Esophagus squamous epithelium (tissue), 5 donors: ENCODE measurements around the gene NEDD4. TPM values are rescaled to one million over a fixed set of nuclear protein-coding genes. Genes with fewer than 3 reads are reported as not detected.

ENCODE experiments used
- DNase-seq: peaks from one replicate; lab custom pipeline; 2025; lab: John Stamatoyannopoulos, UW
- H3K27ac ChIP-seq, 4 donors: fragments of 200-600 bp; sonication (generic); one replicate each; pipeline ENCODE4 v1.5.1; 2016 to 2019; ENCODE audit warnings: mild to moderate bottlenecking in 1 of 4
- H3K27me3 ChIP-seq, 4 donors: fragments of 200-600 bp; sonication (generic); 1 replicate in 3 of 4; 2 replicates in 1 of 4; pipeline versions ENCODE4 v1.5.1 to v1.6.0; 2017 to 2021; ENCODE audit warnings: antibody characterized with exemption in 1 of 4
- H3K36me3 ChIP-seq, 3 donors: fragments of 200-600 bp; sonication (generic); one replicate each; pipeline ENCODE4 v1.5.1; 2016 to 2019
- H3K4me1 ChIP-seq, 3 donors: fragments of 200-600 bp; sonication (generic); one replicate each; pipeline ENCODE4 v1.5.1; 2017 to 2019
- H3K4me3 ChIP-seq, 4 donors: fragments of 200-600 bp; sonication (generic); 1 replicate in 3 of 4; 2 replicates in 1 of 4; pipeline ENCODE4 v1.5.1; 2016 to 2019; ENCODE audit warnings: mild to moderate bottlenecking in 2 of 4, moderate library complexity in 1 of 4
- H3K9me3 ChIP-seq, 3 donors: fragments of 200-600 bp; sonication (generic); one replicate each; pipeline ENCODE4 v1.5.1; 2016 to 2019
- POLR2A ChIP-seq, 4 donors: fragments of 450-650 bp; IDR thresholded peaks; one replicate each; pipeline ENCODE4 v1.6.1; 2017; ENCODE audit warnings: antibody characterized with exemption in 4 of 4, mild to moderate bottlenecking in 4 of 4, moderate library complexity in 3 of 4
- WGBS, 2 donors: methylation state at CpG; one replicate each; pipeline ENCODE4 v1.1.5; 2018; 5-methylcytosine and 5-hydroxymethylcytosine counted together
- intact Hi-C: fragments of 100-400 bp; cut with DNase I; formaldehyde crosslinking; loops from one replicate; pipeline ENCODE4 v1.15.0; 2022
- total RNA-seq, 4 donors: library from RNA; depleted of rRNA; stranded (reverse); fragments of >200 nt; gene quantifications; one replicate each; pipeline ENCODE4 v1.1.0, GENCODE V29; 2016
- TF ChIP-seq, protein P1 (sequence below), 6 experiments: fragments of 450-650 bp in 4 of 6; fragments of 200-600 bp in 2 of 6; sonication (generic) in 2 of 6; IDR thresholded peaks; one replicate each; pipeline ENCODE4 v1.5.1; 2016 to 2019; ENCODE audit warnings: antibody characterized with exemption in 6 of 6, mild to moderate bottlenecking in 4 of 6, moderate library complexity in 4 of 6
- donor health status: DM: yes; HTN: yes; CAD: no.

The NEDD4 gene
- total RNA-seq, 4 donors from 2014 or later = 4.5 to 15.1 (median 11.7) TPM

DNA sequence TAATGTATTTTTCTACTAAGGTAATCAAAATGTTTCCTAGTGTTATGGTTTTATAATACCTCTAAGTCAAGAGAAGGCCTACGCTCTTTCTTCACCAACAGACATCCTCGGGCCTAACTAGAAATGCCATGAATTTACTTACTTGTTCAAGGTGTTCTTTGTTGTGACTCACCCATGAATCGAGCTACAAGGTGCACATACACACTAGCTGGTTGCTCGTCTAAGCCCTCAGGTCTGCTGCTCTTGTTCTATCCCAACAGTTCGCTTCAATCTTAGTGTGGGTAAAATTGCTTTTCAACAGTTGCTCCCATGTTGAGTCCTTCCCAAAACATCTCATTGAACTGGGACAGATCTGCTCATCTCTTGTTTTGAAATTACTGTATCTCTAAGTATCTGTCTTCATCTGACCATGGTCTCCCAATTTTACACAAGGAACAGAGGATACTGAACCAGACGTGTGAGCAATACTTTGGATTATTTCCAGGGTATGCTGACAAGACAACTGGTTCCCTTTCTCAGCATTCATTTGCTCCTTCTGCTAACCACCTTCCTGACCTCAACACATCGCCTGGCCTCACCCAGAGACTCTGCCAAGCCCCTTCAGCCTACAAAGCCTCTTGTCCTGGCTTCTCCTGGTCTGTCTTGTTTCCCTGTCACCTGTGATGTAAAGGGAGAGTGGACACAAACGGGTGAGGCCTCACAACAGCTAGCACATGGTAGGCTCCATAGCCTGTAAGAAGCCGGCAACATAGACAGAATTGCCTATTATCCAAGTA is 84.2 kb downstream of the NEDD4 start:
- intact Hi-C loops = no loop called here
- no peak for DNase-seq
- H3K27ac ChIP-seq = no peak overlapping the region
- TF ChIP-seq, protein P1, sequence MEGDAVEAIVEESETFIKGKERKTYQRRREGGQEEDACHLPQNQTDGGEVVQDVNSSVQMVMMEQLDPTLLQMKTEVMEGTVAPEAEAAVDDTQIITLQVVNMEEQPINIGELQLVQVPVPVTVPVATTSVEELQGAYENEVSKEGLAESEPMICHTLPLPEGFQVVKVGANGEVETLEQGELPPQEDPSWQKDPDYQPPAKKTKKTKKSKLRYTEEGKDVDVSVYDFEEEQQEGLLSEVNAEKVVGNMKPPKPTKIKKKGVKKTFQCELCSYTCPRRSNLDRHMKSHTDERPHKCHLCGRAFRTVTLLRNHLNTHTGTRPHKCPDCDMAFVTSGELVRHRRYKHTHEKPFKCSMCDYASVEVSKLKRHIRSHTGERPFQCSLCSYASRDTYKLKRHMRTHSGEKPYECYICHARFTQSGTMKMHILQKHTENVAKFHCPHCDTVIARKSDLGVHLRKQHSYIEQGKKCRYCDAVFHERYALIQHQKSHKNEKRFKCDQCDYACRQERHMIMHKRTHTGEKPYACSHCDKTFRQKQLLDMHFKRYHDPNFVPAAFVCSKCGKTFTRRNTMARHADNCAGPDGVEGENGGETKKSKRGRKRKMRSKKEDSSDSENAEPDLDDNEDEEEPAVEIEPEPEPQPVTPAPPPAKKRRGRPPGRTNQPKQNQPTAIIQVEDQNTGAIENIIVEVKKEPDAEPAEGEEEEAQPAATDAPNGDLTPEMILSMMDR (IDR thresholded peaks at IDR 0.05) = no peak
- TF ChIP-seq POLR2A (IDR thresholded peaks at IDR 0.05) = no peak
- no peaks in the 10 kb centered on the region for H3K9me3 ChIP-seq
- H3K36me3 ChIP-seq = no peaks in the 10 kb centered on the region
- no peaks in the 10 kb centered on the region for H3K27me3 ChIP-seq
- no peaks in the 10 kb centered on the region for H3K4me1 ChIP-seq
- 61 to 86% methylated on average over 9 of the region's 9 CpGs for WGBS, 2 donors
- H3K4me3 ChIP-seq = no peak overlapping the region

DNA sequence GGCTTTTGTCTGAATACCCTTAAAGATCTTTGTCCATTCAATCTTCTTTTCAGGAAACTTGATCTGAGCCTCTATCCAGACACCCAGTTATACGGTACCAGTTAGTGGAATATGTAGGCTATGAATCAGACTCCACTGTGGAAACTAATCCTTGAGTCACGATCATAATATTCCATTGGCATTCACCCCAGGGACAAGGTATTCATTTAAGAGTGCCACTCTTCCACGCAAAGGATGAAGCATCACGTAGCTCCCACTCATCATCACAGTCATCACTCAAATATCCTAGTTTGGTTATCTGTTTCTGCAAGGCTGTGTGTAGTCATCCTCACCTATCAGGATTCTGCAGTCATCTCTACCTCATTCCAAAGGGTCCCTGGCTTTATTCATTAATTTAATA is 85.6 kb downstream of the NEDD4 start:
- intact Hi-C loops = no loop called here
- TF ChIP-seq POLR2A (IDR thresholded peaks at IDR 0.05) = no peak
- TF ChIP-seq, protein P1 (IDR thresholded peaks at IDR 0.05) = no peak
- Histone ChIP-seq H3K27me3 (no peaks in the 10 kb centered on the region), H3K4me1 (no peaks in the 10 kb centered on the region), H3K36me3 (no peaks in the 10 kb centered on the region), H3K27ac (no peak overlapping the region), H3K4me3 (no peak overlapping the region), H3K9me3 (no peaks in the 10 kb centered on the region)
- WGBS, 2 donors = 28 to 50% methylated on average over 4 of the region's 4 CpGs
- no peak for DNase-seq

DNA sequence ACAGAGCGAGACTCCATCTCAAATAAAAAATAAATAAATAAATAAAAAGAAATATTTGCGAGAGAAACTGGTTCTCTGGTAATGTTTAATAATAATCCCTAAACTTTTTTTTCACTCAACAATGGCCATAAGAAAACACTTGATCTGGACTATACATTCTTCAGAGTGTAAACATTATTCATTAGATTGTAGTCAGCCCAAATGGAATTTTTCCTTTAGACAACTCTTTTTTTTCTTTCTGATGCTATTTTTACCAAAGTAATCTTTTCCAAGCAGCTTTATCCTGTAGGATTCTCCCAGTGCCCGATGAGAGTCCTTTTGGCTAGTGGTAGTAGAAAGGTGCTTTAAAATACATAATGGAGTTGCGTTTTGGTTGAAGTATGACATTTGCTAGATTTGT is 90.4 kb downstream of the NEDD4 start:
- H3K27me3 ChIP-seq = no peaks in the 10 kb centered on the region
- intact Hi-C loops = no loop called here
- TF ChIP-seq, protein P1 (IDR thresholded peaks at IDR 0.05) = no peak
- TF ChIP-seq POLR2A (IDR thresholded peaks at IDR 0.05) = no peak
- no peak overlapping the region for H3K27ac ChIP-seq
- H3K9me3 ChIP-seq = no peaks in the 10 kb centered on the region
- H3K4me1 ChIP-seq = no peaks in the 10 kb centered on the region
- H3K4me3 ChIP-seq = no peak overlapping the region
- no peak for DNase-seq
- no peaks in the 10 kb centered on the region for H3K36me3 ChIP-seq
- WGBS, 2 donors = 83 to 87% methylated on average over 4 of the region's 4 CpGs

DNA sequence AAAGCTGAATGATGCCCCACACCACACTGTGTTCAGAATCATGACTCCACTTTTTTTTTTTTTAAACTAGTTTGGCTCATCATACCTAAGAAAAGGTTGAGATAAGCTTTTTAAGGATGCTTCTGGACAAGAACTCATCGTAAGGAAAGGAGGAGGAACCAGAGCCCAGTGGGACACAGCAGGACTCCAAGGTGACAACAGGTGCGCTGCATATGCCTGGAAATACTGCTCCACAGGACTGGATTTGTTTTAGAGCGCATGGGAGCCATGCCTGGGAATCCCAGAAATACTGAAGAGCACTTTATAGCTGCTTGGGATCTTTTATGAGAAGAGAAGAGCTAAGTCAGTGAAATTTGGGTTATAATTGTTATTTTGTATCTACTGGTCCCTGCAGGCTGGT is 93.4 kb downstream of the NEDD4 start:
- WGBS, 2 donors = 87 to 100% methylated on average over 3 of the region's 3 CpGs

DNA sequence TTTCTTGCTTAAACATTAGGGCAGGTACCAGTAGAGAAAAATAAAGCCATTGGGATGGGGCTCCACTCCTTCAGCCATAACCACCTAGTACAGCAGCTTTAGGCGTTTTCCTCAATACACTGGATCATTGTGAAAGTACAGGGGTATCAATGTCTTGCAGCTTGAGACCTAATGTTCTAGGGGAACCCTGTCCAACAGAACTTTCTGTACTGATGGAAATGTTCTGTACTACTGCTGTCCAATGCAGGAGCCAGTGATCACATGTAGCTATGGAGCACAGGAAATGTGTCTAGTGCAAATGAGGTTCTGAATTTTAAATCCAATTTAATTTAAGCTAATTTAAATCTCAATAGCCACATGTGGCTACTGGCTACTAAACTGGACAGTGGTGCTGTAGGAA is 93.9 kb downstream of the NEDD4 start:
- no peak overlapping the region for H3K4me3 ChIP-seq
- intact Hi-C loops = no loop called here

More for the DNA sequence above, 93.4 kb downstream of the NEDD4 start:
- intact Hi-C loops = no loop called here
- no peak for DNase-seq
- H3K36me3 ChIP-seq = no peaks in the 10 kb centered on the region
- no peak overlapping the region for H3K27ac ChIP-seq
- TF ChIP-seq POLR2A (IDR thresholded peaks at IDR 0.05) = no peak
- TF ChIP-seq, protein P1 (IDR thresholded peaks at IDR 0.05) = no peak
- H3K27me3 ChIP-seq = no peaks in the 10 kb centered on the region
- H3K4me3 ChIP-seq = no peak overlapping the region
- H3K4me1 ChIP-seq = peaks cover 0 to 8% (median 0%) of the 10 kb centered on the region in 3 donors
- no peaks in the 10 kb centered on the region for H3K9me3 ChIP-seq

More for the DNA sequence above, 93.9 kb downstream of the NEDD4 start:
- H3K9me3 ChIP-seq = no peaks in the 10 kb centered on the region
- H3K36me3 ChIP-seq = no peaks in the 10 kb centered on the region
- peaks cover 0 to 8% (median 0%) of the 10 kb centered on the region in 3 donors for H3K4me1 ChIP-seq
- WGBS, 2 donors = 81 to 86% methylated on average over 1 of the region's 1 CpG
- no peak for DNase-seq
- no peaks in the 10 kb centered on the region for H3K27me3 ChIP-seq
- TF ChIP-seq, protein P1 (IDR thresholded peaks at IDR 0.05) = no peak
- TF ChIP-seq POLR2A (IDR thresholded peaks at IDR 0.05) = no peak
- H3K27ac ChIP-seq = no peak overlapping the region
